SH-SY5Y (cell line): ENCODE results near the gene CENPO.

Experiments
- GATA2 ChIP-seq: IDR thresholded peaks from 2 replicates; pipeline ENCODE4 v1.6.1; 2011; ENCODE audit warnings: mild to moderate bottlenecking, low read depth, low read length
- GATA3 ChIP-seq: IDR thresholded peaks from 2 replicates; pipeline ENCODE4 v1.6.1; 2011; ENCODE audit warnings: low read depth, mild to moderate bottlenecking, low read length, moderate library complexity

- no peak for TF ChIP-seq GATA2
- TF ChIP-seq GATA3, result no peak
Measured at GRCh38 chr2:24754985-24755705, 38.1 kb upstream of the CENPO start.
